ENCODE data around the gene RHOBTB1.
"Not testable (repeated sequence)": the region's sequence is repeated elsewhere in the genome, so short reads cannot be mapped to it uniquely, and the experiment has no call there.

The RHOBTB1 gene

GRCh38 chr10:60862517-60862916, 81.5 kb downstream of the RHOBTB1 start:
- no peaks in the 10 kb centered on the region for H3K4me1 Mint-ChIP-seq (ENCODE audit: low read depth)
- H3K36me3 Mint-ChIP-seq, result no peaks in the 10 kb centered on the region
- H3K27me3 Mint-ChIP-seq, result peaks cover 7% of the 10 kb centered on the region
- no peak overlapping the region for H3K27ac Mint-ChIP-seq
- no peaks in the 10 kb centered on the region for H3K9me3 Mint-ChIP-seq (ENCODE audit: low read depth)
- H3K4me3 Mint-ChIP-seq, result no peak overlapping the region

GRCh38 chr10:60856405-60856804, 87.6 kb downstream of the RHOBTB1 start:
- no peak overlapping the region for H3K27ac Mint-ChIP-seq
- H3K4me1 Mint-ChIP-seq (ENCODE audit: low read depth), result no peaks in the 10 kb centered on the region
- peaks cover 1% of the 10 kb centered on the region for H3K27me3 Mint-ChIP-seq
- no peaks in the 10 kb centered on the region for H3K9me3 Mint-ChIP-seq (ENCODE audit: low read depth)
- H3K36me3 Mint-ChIP-seq, result no peaks in the 10 kb centered on the region
- H3K4me3 Mint-ChIP-seq, result no peak overlapping the region

GRCh38 chr10:60853637-60854036, 90.3 kb downstream of the RHOBTB1 start:
- Mint-ChIP-seq H3K4me3 (no peak overlapping the region), H3K36me3 (no peaks in the 10 kb centered on the region), H3K4me1 (ENCODE audit: low read depth) (no peaks in the 10 kb centered on the region), H3K9me3 (ENCODE audit: low read depth) (no peaks in the 10 kb centered on the region), H3K27me3 (no peaks in the 10 kb centered on the region), H3K27ac (no peak overlapping the region)

- Mint-ChIP-seq H3K4me3 (no peak overlapping the region), H3K27ac (no peak overlapping the region), H3K4me1 (ENCODE audit: low read depth) (no peaks in the 10 kb centered on the region), H3K27me3 (no peaks in the 10 kb centered on the region), H3K9me3 (ENCODE audit: low read depth) (no peaks in the 10 kb centered on the region), H3K36me3 (no peaks in the 10 kb centered on the region)
These were observed 90.9 kb downstream of the RHOBTB1 start for GRCh38 chr10:60853107-60853506.

- H3K27me3 Mint-ChIP-seq, result no peaks in the 10 kb centered on the region
- H3K4me1 Mint-ChIP-seq (ENCODE audit: low read depth), result no peaks in the 10 kb centered on the region
- H3K27ac Mint-ChIP-seq, result no peak overlapping the region
- no peaks in the 10 kb centered on the region for H3K36me3 Mint-ChIP-seq
- no peaks in the 10 kb centered on the region for H3K9me3 Mint-ChIP-seq (ENCODE audit: low read depth)
- H3K4me3 Mint-ChIP-seq, result no peak overlapping the region
These were observed 94.2 kb downstream of the RHOBTB1 start for GRCh38 chr10:60849740-60850139.

- no peaks in the 10 kb centered on the region for H3K36me3 Mint-ChIP-seq
- no peak overlapping the region for H3K27ac Mint-ChIP-seq
- no peaks in the 10 kb centered on the region for H3K27me3 Mint-ChIP-seq
- H3K4me1 Mint-ChIP-seq (ENCODE audit: low read depth), result no peaks in the 10 kb centered on the region
- no peak overlapping the region for H3K4me3 Mint-ChIP-seq
- H3K9me3 Mint-ChIP-seq (ENCODE audit: low read depth), result no peaks in the 10 kb centered on the region
These were observed 94.8 kb downstream of the RHOBTB1 start for GRCh38 chr10:60849217-60849616.

- Mint-ChIP-seq H3K27ac (no peak overlapping the region), H3K4me1 (ENCODE audit: low read depth) (no peaks in the 10 kb centered on the region), H3K9me3 (ENCODE audit: low read depth) (no peaks in the 10 kb centered on the region), H3K4me3 (no peak overlapping the region), H3K27me3 (no peaks in the 10 kb centered on the region), H3K36me3 (no peaks in the 10 kb centered on the region)
These were observed 95.3 kb downstream of the RHOBTB1 start for GRCh38 chr10:60848680-60849079.

- H3K4me1 Mint-ChIP-seq (ENCODE audit: low read depth), result no peaks in the 10 kb centered on the region
- H3K4me3 Mint-ChIP-seq, result no peak overlapping the region
- H3K36me3 Mint-ChIP-seq, result no peaks in the 10 kb centered on the region
- H3K27me3 Mint-ChIP-seq, result no peaks in the 10 kb centered on the region
- H3K9me3 Mint-ChIP-seq (ENCODE audit: low read depth), result no peaks in the 10 kb centered on the region
- no peak overlapping the region for H3K27ac Mint-ChIP-seq
These were observed 95.9 kb downstream of the RHOBTB1 start for GRCh38 chr10:60848126-60848525.

- Mint-ChIP-seq H3K9me3 (ENCODE audit: low read depth) (no peaks in the 10 kb centered on the region), H3K4me3 (no peak overlapping the region), H3K4me1 (ENCODE audit: low read depth) (no peaks in the 10 kb centered on the region), H3K27ac (no peak overlapping the region), H3K36me3 (no peaks in the 10 kb centered on the region), H3K27me3 (peaks cover 1% of the 10 kb centered on the region)
These were observed 97.8 kb downstream of the RHOBTB1 start for GRCh38 chr10:60846173-60846572.

- Mint-ChIP-seq H3K9me3 (ENCODE audit: low read depth) (no peaks in the 10 kb centered on the region), H3K36me3 (no peaks in the 10 kb centered on the region), H3K27ac (no peak overlapping the region), H3K4me3 (no peak overlapping the region), H3K4me1 (ENCODE audit: low read depth) (no peaks in the 10 kb centered on the region), H3K27me3 (peaks cover 1% of the 10 kb centered on the region)
These were observed 98.9 kb downstream of the RHOBTB1 start for GRCh38 chr10:60845038-60845437.

GRCh38 chr10:60842694-60843093, 101.3 kb downstream of the RHOBTB1 start:
- Mint-ChIP-seq H3K27ac (no peak overlapping the region), H3K36me3 (no peaks in the 10 kb centered on the region), H3K9me3 (ENCODE audit: low read depth) (no peaks in the 10 kb centered on the region), H3K27me3 (peaks cover 1% of the 10 kb centered on the region), H3K4me1 (ENCODE audit: low read depth) (no peaks in the 10 kb centered on the region), H3K4me3 (no peak overlapping the region)

GRCh38 chr10:60841227-60841626, 102.8 kb downstream of the RHOBTB1 start:
- not testable (repeated sequence) for H3K27ac Mint-ChIP-seq; H3K4me3 Mint-ChIP-seq; H3K9me3 Mint-ChIP-seq (ENCODE audit: low read depth); H3K36me3 Mint-ChIP-seq; H3K27me3 Mint-ChIP-seq; H3K4me1 Mint-ChIP-seq (ENCODE audit: low read depth)

GRCh38 chr10:60835049-60835448, 108.9 kb downstream of the RHOBTB1 start:
- no peaks in the 10 kb centered on the region for H3K27me3 Mint-ChIP-seq
- no peak overlapping the region for H3K27ac Mint-ChIP-seq
- no peaks in the 10 kb centered on the region for H3K36me3 Mint-ChIP-seq
- no peaks in the 10 kb centered on the region for H3K9me3 Mint-ChIP-seq (ENCODE audit: low read depth)
- no peaks in the 10 kb centered on the region for H3K4me1 Mint-ChIP-seq (ENCODE audit: low read depth)
- H3K4me3 Mint-ChIP-seq, result no peak overlapping the region

- H3K9me3 Mint-ChIP-seq (ENCODE audit: low read depth), result no peaks in the 10 kb centered on the region
- H3K27me3 Mint-ChIP-seq, result no peaks in the 10 kb centered on the region
- H3K36me3 Mint-ChIP-seq, result no peaks in the 10 kb centered on the region
- no peaks in the 10 kb centered on the region for H3K4me1 Mint-ChIP-seq (ENCODE audit: low read depth)
- H3K27ac Mint-ChIP-seq, result no peak overlapping the region
- H3K4me3 Mint-ChIP-seq, result no peak overlapping the region
These were observed 109.6 kb downstream of the RHOBTB1 start for GRCh38 chr10:60834401-60834800.

GRCh38 chr10:60832136-60832535, 111.8 kb downstream of the RHOBTB1 start:
- H3K36me3 Mint-ChIP-seq; H3K27me3 Mint-ChIP-seq; H3K27ac Mint-ChIP-seq; H3K4me3 Mint-ChIP-seq; H3K9me3 Mint-ChIP-seq (ENCODE audit: low read depth); H3K4me1 Mint-ChIP-seq (ENCODE audit: low read depth): not testable (repeated sequence)

- Mint-ChIP-seq H3K4me1 (ENCODE audit: low read depth) (peaks cover 2% of the 10 kb centered on the region), H3K9me3 (ENCODE audit: low read depth) (no peaks in the 10 kb centered on the region), H3K27ac (no peak overlapping the region)
These were observed 115.5 kb downstream of the RHOBTB1 start for GRCh38 chr10:60828489-60828852.

More at GRCh38 chr10:60828489-60828852, 115.5 kb downstream of the RHOBTB1 start:
- no peaks in the 10 kb centered on the region for H3K36me3 Mint-ChIP-seq
- peaks cover 5% of the 10 kb centered on the region for H3K27me3 Mint-ChIP-seq
- no peak overlapping the region for H3K4me3 Mint-ChIP-seq
